Measurements from ENCODE around the gene G6PC3. TPM values are rescaled to one million over a fixed set of nuclear protein-coding genes. Genes with fewer than 3 reads are reported as not detected.

Gene G6PC3
- total RNA-seq, 4 donors from 2014 or later: 10.9 to 14.8 (median 12.1) TPM

DNA sequence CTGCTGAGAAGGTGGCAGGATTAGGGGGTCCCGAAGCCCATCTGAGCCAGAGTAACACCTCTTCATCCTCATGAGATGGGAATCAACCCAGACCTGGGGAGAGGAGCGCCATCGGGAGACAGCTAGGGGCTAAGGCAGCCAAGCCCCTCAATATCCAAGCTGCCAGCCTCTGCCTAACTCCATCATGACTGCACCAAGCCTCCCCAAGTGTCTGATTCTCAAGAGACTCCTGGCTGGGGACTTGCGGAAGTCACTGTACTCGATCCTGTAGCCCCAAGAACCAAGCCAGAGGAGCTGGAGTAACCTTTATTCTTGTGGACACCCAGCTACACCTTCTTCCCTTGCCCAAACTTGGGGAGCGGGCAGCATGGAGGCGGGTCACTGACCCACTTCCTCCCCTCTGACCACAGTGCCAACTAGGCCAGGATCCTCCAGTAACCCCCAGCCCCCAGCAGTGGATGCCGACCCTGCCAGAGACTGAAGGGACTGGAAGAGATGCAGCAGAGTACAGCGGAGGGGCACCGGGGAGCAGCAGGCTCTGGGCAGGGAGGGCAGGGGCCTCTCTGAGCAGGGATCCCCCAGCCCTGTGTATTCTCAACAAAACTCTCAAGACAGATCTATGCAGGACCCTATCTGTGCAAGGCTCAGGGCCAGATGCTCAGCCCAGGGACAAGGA lies 39.6 kb downstream of the G6PC3 start:
- TF ChIP-seq, protein P1, sequence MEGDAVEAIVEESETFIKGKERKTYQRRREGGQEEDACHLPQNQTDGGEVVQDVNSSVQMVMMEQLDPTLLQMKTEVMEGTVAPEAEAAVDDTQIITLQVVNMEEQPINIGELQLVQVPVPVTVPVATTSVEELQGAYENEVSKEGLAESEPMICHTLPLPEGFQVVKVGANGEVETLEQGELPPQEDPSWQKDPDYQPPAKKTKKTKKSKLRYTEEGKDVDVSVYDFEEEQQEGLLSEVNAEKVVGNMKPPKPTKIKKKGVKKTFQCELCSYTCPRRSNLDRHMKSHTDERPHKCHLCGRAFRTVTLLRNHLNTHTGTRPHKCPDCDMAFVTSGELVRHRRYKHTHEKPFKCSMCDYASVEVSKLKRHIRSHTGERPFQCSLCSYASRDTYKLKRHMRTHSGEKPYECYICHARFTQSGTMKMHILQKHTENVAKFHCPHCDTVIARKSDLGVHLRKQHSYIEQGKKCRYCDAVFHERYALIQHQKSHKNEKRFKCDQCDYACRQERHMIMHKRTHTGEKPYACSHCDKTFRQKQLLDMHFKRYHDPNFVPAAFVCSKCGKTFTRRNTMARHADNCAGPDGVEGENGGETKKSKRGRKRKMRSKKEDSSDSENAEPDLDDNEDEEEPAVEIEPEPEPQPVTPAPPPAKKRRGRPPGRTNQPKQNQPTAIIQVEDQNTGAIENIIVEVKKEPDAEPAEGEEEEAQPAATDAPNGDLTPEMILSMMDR (IDR thresholded peaks at IDR 0.05): no peak
- no peak for TF ChIP-seq POLR2A (IDR thresholded peaks at IDR 0.05)
- intact Hi-C loops (cut with DNase I; ENCODE audit: low total_unique reads): no loop called here
- DNase-seq (ENCODE audit: low spot score in 2 of 2): no peak
- H3K4me3 ChIP-seq (ENCODE audit: low read depth, poor library complexity, severe bottlenecking): no peak overlapping the region
- WGBS, 2 donors: 51 to 56% methylated on average over 9 to 10 of the region's 10 CpGs

DNA sequence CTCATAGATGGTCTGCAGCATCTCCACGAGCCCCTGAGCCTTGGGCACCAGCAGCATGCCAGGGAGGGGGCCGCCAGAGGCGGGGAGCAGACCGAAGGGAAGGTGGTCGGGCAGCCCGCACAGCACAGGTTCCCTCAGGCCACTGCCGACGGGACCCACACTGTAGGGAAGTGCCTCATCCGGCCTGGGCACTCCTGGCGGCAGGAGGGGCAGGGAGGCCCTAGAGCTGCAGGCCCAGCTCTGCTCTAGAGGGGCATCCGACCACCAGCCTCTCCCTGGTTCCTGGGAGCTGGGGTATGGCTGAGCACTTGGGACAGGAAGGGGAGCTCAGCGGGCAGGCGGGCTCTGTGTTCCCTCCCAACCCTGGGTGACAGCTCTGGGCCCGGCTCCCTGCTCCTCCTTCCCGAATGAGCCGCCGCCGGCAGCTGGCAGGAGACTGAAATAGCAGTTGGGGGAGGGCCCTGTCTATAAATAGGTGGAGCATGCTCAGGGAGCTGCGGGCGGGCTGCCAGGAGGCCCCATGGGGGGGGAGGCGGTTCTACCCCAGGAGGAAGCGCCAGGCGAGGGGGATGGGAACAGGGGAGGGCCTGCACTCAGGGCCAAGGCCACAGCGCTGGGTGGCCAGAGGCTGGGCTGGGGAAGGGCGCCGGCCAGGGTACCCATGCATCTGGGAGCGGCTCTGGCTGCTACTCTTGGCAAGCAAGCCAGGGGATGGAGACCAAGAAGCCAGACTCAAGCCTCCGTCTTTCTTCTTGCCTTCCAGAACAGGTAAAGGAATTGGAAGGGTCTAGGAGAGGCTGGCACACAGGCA lies 40.5 kb downstream of the G6PC3 start:
- DNase-seq (ENCODE audit: low spot score in 2 of 2): peak; percentile 92 to 99
- 2 to 3% methylated on average over 26 to 28 of the region's 28 CpGs for WGBS, 2 donors
- no peak overlapping the region for H3K4me3 ChIP-seq (ENCODE audit: low read depth, poor library complexity, severe bottlenecking)
- TF ChIP-seq, protein P1 (IDR thresholded peaks at IDR 0.05): peak in 1 of 3 donors; percentile 58
- TF ChIP-seq POLR2A (IDR thresholded peaks at IDR 0.05): no peak
- intact Hi-C loops (cut with DNase I; ENCODE audit: low total_unique reads): no loop called here

DNA sequence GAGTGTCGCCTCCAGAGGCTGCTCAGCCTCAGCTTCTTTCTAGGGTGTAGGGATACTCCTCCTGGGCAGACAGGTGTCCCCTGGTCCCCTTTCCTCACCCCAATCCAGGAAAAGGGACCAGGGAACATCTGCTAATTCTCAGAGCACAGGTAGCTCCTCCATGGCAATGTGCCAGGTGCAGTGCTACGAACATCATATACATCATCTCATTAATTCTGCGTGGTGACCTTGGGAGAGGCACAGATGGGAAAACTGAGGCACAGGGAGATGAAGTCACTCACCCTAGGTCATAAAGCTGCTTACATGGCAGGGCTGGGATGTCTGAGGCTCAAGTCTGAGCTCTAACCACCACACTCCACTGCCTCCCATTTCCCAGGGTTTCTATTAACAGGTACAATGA lies 41.2 kb downstream of the G6PC3 start:
- TF ChIP-seq, protein P1 (IDR thresholded peaks at IDR 0.05): no peak
- TF ChIP-seq POLR2A (IDR thresholded peaks at IDR 0.05): no peak
- DNase-seq (ENCODE audit: low spot score in 2 of 2): no peak
- intact Hi-C loops (cut with DNase I; ENCODE audit: low total_unique reads): no loop called here
- no peak overlapping the region for H3K4me3 ChIP-seq (ENCODE audit: low read depth, poor library complexity, severe bottlenecking)
- WGBS, 2 donors: 47 to 51% methylated on average over 3 of the region's 3 CpGs

DNA sequence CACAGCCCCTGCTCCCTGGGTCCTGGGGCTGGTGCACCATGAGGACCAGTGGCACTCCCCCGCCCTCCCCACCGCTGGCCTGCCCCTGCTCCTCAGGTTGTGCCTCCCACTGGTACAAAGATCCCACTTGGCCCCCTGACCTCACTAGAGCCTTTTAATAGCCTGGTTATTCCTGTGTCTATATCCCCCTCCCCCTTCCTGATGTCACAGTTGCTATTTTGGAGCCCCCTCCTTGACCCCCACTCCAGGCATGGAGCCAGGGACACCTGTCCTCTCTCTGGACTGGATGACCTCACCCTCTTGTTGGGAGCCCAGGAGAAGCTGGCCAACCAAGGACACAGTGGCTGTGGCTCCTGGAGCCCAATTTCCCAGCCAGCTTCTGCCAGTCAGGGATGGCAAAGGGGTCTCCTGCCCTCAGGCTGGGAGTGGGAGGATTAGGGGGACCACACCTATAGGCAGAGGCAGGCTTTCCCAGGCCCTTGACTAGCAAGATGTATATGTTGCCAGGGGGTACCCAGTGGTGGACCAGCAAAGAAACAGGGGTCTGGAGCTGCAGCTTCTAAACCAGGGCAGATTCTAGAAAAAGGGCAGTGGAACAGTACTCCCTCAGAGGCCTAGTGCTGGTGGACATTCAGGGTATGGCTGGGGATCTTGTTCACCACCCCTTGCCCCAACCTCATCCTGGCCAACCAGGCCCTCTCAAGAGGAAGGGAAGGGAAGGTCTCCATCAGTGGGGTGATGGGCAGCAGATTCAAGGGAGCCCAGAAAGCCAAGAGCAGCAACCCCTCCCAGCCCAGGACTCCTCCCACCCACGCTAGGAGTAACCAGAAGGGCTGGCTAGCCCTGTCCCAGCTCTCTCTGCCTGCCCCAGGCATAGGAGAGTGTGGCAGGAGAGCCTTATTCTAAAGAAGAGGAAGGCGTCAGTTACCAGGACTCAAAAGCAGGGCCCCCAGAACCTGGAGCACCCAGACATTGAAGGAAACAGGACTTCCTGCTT lies 42.0 kb downstream of the G6PC3 start:
- no peak overlapping the region for H3K4me3 ChIP-seq (ENCODE audit: low read depth, poor library complexity, severe bottlenecking)
- 55 to 64% methylated on average over 4 of the region's 4 CpGs for WGBS, 2 donors
- intact Hi-C loops (cut with DNase I; ENCODE audit: low total_unique reads): no loop called here
- TF ChIP-seq, protein P1 (IDR thresholded peaks at IDR 0.05): no peak
- TF ChIP-seq POLR2A (IDR thresholded peaks at IDR 0.05): no peak
- DNase-seq (ENCODE audit: low spot score in 2 of 2): no peak

DNA sequence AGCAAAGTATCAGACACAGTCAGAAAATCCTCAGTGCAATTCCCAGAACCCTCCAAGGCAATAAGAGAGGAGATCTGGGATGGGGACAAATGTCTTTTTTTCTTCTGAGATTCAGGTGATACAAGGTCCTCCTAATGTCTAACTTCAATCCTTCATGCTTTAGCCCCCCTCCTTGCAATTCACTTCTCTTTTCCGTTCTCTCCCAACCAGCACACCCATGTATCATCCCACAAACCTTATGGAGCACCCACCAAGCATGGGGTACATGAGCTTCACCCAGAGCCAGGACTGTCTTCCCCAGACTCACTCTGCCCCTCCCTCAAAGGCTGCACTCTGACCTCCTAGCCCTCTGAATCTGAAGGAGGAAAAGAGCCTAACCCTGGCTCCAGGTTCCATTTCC lies 42.8 kb downstream of the G6PC3 start:
- intact Hi-C loops (cut with DNase I; ENCODE audit: low total_unique reads): no loop called here
- no peak for DNase-seq (ENCODE audit: low spot score in 2 of 2)
- no peak overlapping the region for H3K4me3 ChIP-seq (ENCODE audit: low read depth, poor library complexity, severe bottlenecking)
- WGBS, 2 donors: 69 to 78% methylated on average over 1 of the region's 1 CpG
- TF ChIP-seq POLR2A (IDR thresholded peaks at IDR 0.05): no peak
- TF ChIP-seq, protein P1 (IDR thresholded peaks at IDR 0.05): no peak

Data from lower leg skin (tissue), 4 donors.